ENCODE measurements around the gene CEP112.

DNA sequence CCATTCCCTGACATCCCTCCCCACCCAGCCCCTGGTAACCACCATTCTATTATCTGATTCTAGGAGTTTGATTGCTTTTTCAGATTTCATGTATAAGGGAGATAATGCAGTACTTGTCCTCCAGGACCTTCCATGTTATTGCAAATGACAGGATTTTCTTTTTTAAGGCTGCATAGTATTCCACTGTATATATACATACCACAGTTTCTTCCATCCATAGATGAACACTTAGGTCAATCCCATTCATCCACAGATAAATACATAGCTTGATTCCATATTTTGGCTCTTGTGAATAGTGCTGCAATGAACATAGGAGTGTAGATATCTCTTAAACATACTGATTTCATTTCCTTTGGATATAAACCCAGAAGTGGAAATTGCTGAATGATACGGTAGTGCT lies 183.3 kb downstream of the CEP112 start:
- TF ChIP-seq POLR2A (IDR thresholded peaks at IDR 0.05; ENCODE audit: extremely low read depth, insufficient read length), result no peak
- TF ChIP-seq, protein P1, sequence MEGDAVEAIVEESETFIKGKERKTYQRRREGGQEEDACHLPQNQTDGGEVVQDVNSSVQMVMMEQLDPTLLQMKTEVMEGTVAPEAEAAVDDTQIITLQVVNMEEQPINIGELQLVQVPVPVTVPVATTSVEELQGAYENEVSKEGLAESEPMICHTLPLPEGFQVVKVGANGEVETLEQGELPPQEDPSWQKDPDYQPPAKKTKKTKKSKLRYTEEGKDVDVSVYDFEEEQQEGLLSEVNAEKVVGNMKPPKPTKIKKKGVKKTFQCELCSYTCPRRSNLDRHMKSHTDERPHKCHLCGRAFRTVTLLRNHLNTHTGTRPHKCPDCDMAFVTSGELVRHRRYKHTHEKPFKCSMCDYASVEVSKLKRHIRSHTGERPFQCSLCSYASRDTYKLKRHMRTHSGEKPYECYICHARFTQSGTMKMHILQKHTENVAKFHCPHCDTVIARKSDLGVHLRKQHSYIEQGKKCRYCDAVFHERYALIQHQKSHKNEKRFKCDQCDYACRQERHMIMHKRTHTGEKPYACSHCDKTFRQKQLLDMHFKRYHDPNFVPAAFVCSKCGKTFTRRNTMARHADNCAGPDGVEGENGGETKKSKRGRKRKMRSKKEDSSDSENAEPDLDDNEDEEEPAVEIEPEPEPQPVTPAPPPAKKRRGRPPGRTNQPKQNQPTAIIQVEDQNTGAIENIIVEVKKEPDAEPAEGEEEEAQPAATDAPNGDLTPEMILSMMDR (IDR thresholded peaks at IDR 0.05; ENCODE audit: low read depth, low read length), result no peak

All from NB4 (cell line).